NCI-H1048 (cell line): ENCODE results near the gene CD47.

Source experiments
- DNase-seq: peaks from one replicate; lab custom pipeline; 2025; lab: John Stamatoyannopoulos, UW

The CD47 gene

DNA sequence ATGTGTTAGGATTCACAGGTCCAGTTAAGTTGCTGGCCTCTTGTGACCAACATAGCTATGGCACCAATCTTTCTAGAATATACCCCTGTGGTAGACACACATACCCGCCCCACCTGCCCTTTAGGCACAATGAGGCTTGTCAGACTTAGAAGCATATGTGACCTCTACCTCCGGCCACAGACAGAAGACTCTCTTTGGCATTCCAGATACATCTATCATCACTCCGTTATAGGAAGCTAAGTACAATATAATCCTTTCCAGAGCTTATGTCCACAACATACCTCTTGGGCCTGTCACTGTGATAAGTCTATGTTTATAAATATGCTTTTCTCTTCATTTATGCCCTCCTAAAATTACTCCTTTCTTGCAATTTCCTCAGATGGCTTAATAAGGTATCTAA lies 39.8 kb downstream of the CD47 start:
- DNase-seq = no peak

DNA sequence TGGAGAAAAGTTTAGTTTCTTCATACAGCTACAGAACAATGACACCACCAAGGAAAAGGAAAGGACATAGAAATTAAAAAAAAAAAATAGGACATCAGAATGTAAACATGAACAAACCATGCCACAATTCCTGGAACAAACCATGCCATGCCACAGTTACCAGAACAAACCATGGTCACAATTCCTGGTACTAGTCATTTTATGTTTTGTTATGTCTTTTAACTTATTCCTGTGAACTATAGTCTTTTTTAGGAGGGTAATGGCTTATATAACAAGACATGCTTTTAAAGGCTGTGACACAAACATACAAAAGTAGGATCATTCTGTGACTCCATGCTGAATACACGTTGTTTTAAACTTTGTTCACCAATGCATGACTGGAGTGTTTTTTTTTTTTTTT lies 42.8 kb downstream of the CD47 start:
- no peak for DNase-seq

- no peak for DNase-seq
These were observed 44.6 kb downstream of the CD47 start for GRCh38 chr3:108046247-108046646.

DNA sequence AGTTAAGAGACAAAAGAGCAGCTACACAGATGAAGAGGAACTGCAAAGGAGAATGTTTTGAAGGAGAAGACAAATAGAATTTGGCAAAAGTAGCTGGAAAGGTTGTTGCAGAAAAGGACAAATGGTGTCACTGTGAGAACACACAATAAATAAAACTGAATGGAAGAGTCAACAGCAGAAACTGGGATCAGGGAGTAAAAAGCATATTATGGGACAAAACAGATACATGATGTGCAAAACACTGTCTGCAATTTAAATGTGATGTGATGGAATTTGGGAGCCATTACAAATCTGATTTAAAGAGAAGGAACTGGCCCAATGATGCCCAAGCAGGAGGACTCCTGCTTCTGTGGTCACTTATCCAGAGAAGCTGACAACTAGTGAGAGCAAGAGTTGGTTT lies 46.1 kb downstream of the CD47 start:
- no peak for DNase-seq

DNA sequence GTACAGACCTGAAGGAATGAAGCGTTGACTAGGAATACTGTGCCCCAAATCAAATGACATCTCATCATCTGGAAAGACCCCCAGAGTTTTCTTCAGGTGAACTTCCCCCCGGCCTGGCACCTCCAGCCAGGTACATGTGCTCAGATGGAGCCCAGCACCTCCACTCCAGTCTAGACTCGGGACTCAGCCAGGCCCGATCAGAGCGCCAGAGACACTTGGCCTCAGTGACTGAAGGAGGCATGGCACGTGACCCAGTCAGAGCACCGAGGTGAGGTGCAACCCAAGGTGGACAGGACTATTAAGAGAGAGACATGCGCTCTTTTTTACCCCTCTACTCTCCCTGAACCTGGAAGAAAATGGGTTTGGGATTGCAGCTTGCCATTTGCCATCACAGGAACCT lies 48.5 kb downstream of the CD47 start:
- no peak for DNase-seq

- DNase-seq = no peak
These were observed 49.6 kb downstream of the CD47 start for GRCh38 chr3:108041253-108041652.

DNA sequence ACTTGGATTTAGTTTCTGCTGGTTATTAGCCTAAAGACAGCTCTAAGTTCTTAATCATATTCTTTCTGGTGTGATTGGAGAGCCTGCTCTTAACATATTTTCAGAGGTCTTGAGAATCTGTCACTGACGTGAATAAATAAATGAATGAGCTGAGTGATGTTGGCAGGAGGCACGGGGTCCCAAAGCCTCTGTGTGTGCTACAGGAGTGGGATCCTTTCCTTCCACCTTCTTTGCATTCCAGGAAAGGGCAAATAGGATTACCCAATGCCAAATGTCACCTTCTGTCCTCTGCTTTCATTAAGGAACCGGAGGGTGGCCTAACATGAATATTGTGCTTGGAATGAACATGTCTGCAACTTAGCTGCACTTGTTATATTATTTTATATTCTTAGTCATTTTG lies 53.1 kb downstream of the CD47 start:
- no peak for DNase-seq

GRCh38 chr3:108036984-108037741 lies 53.7 kb downstream of the CD47 start:
- no peak for DNase-seq

DNA sequence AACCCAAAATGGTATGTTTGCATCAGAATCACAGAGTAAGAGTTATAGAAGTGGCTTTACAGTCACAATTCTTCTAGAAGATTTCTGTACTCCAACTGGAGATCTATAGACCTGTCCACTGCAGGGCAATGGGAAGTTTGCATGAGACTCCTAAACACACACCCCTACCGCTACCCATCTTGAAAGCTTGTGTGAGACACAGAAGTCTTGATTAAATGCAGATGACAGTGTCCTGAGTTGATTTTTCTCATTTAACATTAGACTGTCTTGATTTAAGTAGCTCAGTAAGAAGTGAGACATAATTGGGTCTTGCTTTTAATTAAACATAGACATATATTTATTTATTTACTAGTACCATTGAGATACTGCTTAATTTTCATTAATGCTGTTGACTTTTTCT lies 54.4 kb downstream of the CD47 start:
- DNase-seq = no peak

DNA sequence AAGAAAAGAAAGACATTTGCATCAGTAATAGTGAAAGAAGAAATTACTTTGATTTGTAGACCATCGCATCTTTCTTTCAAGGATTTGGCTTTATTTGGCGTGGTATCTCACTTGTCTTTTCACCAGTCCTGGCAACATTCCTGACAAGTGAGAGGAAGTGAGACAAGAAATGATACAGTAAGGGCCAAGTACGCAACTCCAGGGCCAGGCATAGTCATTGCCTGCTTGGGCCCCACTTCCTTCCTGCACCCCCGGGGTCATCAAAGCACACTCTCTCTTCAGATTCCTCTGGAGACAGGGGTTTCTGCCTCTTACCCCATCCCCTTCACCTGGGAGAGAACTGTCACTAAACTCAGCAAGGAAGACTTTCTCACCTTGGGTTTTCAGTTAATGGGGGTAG lies 55.1 kb downstream of the CD47 start:
- DNase-seq = no peak

GRCh38 chr3:108031895-108032294 lies 58.9 kb downstream of the CD47 start:
- DNase-seq = no peak

GRCh38 chr3:108030960-108031359 lies 59.9 kb downstream of the CD47 start:
- no peak for DNase-seq

DNA sequence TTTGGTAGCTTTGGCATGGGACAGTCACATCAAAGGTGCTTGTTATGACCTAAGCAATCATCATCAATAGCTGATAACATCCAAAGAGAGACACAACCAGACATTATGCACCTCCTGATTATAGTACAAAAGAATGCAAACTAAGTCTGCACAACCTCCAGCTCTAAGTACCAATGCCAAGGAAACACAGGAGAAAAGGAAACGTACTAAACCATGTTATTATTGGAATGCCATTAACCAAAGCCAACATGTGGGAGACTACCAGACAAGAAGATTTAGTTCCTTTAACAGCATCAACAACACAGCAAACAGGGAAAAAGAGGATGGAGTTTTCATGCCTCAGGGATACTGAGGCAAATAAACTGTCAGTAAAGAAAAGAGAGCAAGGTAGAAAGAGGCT lies 61.4 kb downstream of the CD47 start:
- DNase-seq = no peak

DNA sequence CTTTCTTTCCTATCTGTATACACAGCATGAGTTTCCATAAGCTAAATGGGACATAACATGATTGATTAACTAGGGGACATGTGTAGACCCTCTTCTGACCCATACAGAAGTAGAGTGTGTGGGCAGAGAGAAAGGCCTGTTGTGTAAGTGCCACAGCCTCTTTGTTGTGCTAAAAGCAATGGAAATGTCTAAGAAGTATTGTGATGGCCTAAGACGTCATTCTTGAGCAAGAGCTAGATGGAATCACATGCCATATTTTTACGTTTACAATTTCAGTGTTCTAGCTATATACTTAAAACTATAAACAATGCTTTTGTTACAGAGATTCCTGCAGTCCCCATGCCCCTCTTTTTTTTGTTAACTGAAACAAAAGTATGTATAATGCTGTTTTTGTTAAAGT lies 61.9 kb downstream of the CD47 start:
- no peak for DNase-seq

- no peak for DNase-seq
These were observed 65.7 kb downstream of the CD47 start for GRCh38 chr3:108025177-108025576.

DNA sequence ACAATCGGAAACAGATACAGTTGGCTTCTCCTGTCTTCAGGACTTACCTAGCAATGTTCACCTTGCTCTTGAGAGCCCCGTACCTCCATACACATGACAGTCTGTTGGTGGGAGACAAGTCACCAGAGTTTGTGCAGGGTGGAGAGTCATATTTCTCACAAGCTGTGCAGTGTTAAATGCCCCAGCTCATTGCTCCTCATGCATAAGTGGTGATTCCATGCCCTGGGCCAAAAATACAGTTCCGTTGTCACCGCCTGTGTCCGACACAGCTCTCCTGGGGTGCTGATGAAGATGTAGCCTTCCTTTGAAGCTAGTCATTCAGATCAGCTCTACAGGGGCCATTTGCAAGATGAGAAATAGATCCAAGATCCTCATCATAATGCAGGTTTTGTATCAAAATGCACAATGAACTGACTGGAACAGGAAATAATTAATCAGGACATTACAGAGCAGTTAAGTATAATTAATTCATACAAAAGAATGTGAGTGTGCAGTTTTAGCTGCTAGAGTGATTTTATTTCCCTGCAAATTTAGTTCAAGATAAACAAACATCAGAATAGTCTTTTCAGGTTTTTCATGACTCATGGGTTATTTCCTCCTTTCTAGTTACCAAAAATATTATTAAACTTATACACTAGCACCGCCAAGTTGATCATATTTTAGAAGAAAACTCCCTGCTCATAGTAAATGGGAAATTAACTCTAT lies 66.5 kb downstream of the CD47 start:
- no peak for DNase-seq

GRCh38 chr3:108022256-108023150 lies 68.3 kb downstream of the CD47 start:
- no peak for DNase-seq

DNA sequence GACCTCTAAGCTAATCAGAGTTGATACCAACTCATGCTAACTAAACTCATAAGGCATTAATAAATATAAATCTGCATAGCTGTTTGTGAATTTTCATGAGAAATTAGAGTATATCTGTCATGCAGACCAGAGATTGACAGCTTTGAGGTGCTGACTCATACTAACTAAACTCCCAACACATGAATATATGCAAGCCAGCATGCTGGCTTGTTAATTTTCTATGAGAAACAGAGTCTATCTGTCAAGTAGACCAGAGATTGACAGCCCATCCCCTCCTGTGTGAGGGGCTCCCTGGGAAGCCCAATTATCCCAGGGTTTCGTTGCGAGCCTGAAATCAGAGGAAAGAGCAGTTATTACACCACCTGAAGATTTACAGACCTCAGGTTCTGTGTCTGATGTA lies 69.3 kb downstream of the CD47 start:
- no peak for DNase-seq

- no peak for DNase-seq
These were observed 69.7 kb downstream of the CD47 start for GRCh38 chr3:108021131-108021530.

- no peak for DNase-seq
These were observed 72.3 kb downstream of the CD47 start for GRCh38 chr3:108018552-108018951.

DNA sequence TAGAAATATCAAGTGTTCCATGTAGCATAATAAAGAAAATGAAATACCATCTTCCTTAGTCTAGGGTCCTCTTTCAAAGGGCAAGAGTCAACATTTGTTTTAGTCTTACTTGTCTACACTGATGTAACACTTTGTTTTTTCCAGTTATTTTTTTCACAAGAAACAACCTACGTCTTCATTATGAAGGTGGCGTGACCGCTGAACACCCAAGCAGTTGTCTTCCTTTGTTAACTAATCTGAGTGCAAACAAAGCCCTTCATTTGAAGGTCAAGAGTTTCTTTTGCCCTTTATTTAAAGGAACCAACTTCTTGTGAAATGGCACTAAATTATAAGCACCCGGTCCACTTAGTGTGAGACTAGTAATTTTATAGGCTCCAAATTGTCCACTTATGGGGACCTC lies 73.2 kb downstream of the CD47 start:
- DNase-seq = no peak

GRCh38 chr3:108014943-108015342 lies 75.9 kb downstream of the CD47 start:
- no peak for DNase-seq
